Sigmoid colon (tissue), 7 donors: Measurements from ENCODE around the gene CELA3A. TPM values are rescaled to one million over a fixed set of nuclear protein-coding genes. Genes with fewer than 3 reads are reported as not detected.

Experiments used
- DNase-seq: peaks from one replicate; pipeline ENCODE4 v3.0.0-alpha.2; 2019
- H3K27ac ChIP-seq, 4 donors: fragments of 200-600 bp; sonication (generic); one replicate each; pipeline ENCODE4 v1.5.1; 2016 to 2019; ENCODE audit warnings: mild to moderate bottlenecking in 1 of 4
- H3K27me3 ChIP-seq, 3 donors: fragments of 200-600 bp; sonication (generic); one replicate each; pipeline ENCODE4 v1.5.1; 2019; ENCODE audit warnings: mild to moderate bottlenecking in 1 of 3
- H3K36me3 ChIP-seq, 4 donors: fragments of 200-600 bp; sonication (generic); one replicate each; pipeline ENCODE4 v1.5.1; 2016 to 2019
- H3K4me1 ChIP-seq, 4 donors: fragments of 200-600 bp; sonication (generic); one replicate each; pipeline ENCODE4 v1.5.1; 2017 to 2019
- H3K4me3 ChIP-seq, 4 donors: fragments of 200-600 bp; sonication (generic); one replicate each; pipeline ENCODE4 v1.5.1; 2017 to 2019; ENCODE audit warnings: mild to moderate bottlenecking in 2 of 4, moderate library complexity in 1 of 4
- H3K9me3 ChIP-seq, 4 donors: fragments of 200-600 bp in 3 of 4; sonication (generic) in 3 of 4; one replicate each; pipeline versions ENCODE4 v1.5.1 to v1.6.1; 2013 to 2019
- CTCF ChIP-seq, 4 experiments: fragments of 450-650 bp in 3 of 4; fragments of 200-600 bp in 1 of 4; IDR thresholded peaks; one replicate each; pipeline ENCODE4 v1.5.1; 2016 to 2019; ENCODE audit warnings: antibody characterized with exemption in 4 of 4, mild to moderate bottlenecking in 3 of 4, moderate library complexity in 2 of 4
- EP300 ChIP-seq, 4 donors: sonication (generic); formaldehyde crosslinking; IDR thresholded peaks; one replicate each; pipeline ENCODE4 v1.6.1; 2017; ENCODE audit warnings: antibody characterized with exemption in 4 of 4
- POLR2A ChIP-seq, 2 donors: fragments of 450-650 bp; IDR thresholded peaks; one replicate each; pipeline ENCODE4 v1.6.1; 2016; ENCODE audit warnings: antibody characterized with exemption in 2 of 2, mild to moderate bottlenecking in 2 of 2, moderate library complexity in 2 of 2
- POLR2AphosphoS5 ChIP-seq, 4 donors: sonication (generic); formaldehyde crosslinking; IDR thresholded peaks; one replicate each; pipeline ENCODE4 v1.6.1; 2017; ENCODE audit warnings: antibody characterized with exemption in 4 of 4
- WGBS, 2 donors: extraction: QIAGEN DNeasy Blood & Tissue Kit; methylation state at CpG; one replicate each; pipeline ENCODE4 v1.1.7; 2013; 5-methylcytosine and 5-hydroxymethylcytosine counted together
- intact Hi-C: fragments of 100-400 bp; cut with DNase I; formaldehyde crosslinking; loops from one replicate; pipeline ENCODE4 v1.15.1; 2023
- polyA plus RNA-seq, 3 donors: library from polyadenylated mRNA; stranded (reverse); fragments of 200-250 nt; gene quantifications; one replicate each; pipeline ENCODE4 v1.2.3, GENCODE V29; 2013
- total RNA-seq, 4 donors: library from RNA; depleted of rRNA; stranded (reverse); fragments of >200 nt; gene quantifications; one replicate each; pipeline ENCODE4 v1.1.0, GENCODE V29; 2016
- donor health status: healthy with polysubstance abuse.
- donor health status: Bipolar disorder and iron deficiency.
- donor health status: healthy.

Gene CELA3A
- total and polyA plus RNA-seq, 7 donors: 0.54 to 13.8 (median 6.0) TPM; not detected in 4

GRCh38 chr1:22018583-22019559 is 17.4 kb downstream of the CELA3A start:
- no peak for TF ChIP-seq POLR2AphosphoS5 (IDR thresholded peaks at IDR 0.05)
- no peak for TF ChIP-seq CTCF (IDR thresholded peaks at IDR 0.05)
- no peak for TF ChIP-seq EP300 (IDR thresholded peaks at IDR 0.05)
- no peak for TF ChIP-seq POLR2A (IDR thresholded peaks at IDR 0.05)
- 60 to 72% methylated on average over 10 of the region's 10 CpGs for WGBS, 2 donors
- no peaks in the 10 kb centered on the region for H3K9me3 ChIP-seq
- peak; percentile 71 for DNase-seq
- H3K4me3 ChIP-seq: no peak overlapping the region
- H3K4me1 ChIP-seq: peaks cover 0 to 1% (median under 1%) of the 10 kb centered on the region in 4 donors
- no peaks in the 10 kb centered on the region for H3K36me3 ChIP-seq
- intact Hi-C loops: no loop called here
- H3K27me3 ChIP-seq: no peaks in the 10 kb centered on the region
- H3K27ac ChIP-seq: peak overlapping the region in 2 of 4 donors; percentile 21 to 27

- no peak for DNase-seq
- Histone ChIP-seq H3K27ac (no peak overlapping the region), H3K9me3 (no peaks in the 10 kb centered on the region), H3K36me3 (no peaks in the 10 kb centered on the region), H3K27me3 (no peaks in the 10 kb centered on the region), H3K4me1 (peaks cover 0 to 14% (median 7%) of the 10 kb centered on the region in 4 donors), H3K4me3 (no peak overlapping the region)
- WGBS, 2 donors: 95% methylated on average over 6 of the region's 6 CpGs
- intact Hi-C loops: no loop called here
- TF ChIP-seq POLR2A (IDR thresholded peaks at IDR 0.05) (no peak), EP300 (IDR thresholded peaks at IDR 0.05) (no peak), POLR2AphosphoS5 (IDR thresholded peaks at IDR 0.05) (no peak), CTCF (IDR thresholded peaks at IDR 0.05) (no peak)
Measured at GRCh38 chr1:22021061-22021460, 19.6 kb downstream of the CELA3A start.

- Histone ChIP-seq H3K4me3 (peak overlapping the region; percentile 89 to 98 (median 96)), H3K4me1 (peaks cover 0 to 22% (median 12%) of the 10 kb centered on the region in 4 donors), H3K27me3 (no peaks in the 10 kb centered on the region), H3K9me3 (no peaks in the 10 kb centered on the region), H3K27ac (peak overlapping the region; percentile 99 to 100 (median 99)), H3K36me3 (no peaks in the 10 kb centered on the region)
- TF ChIP-seq POLR2A (IDR thresholded peaks at IDR 0.05): no peak
- peak in 1 of 4 donors; percentile 3 for TF ChIP-seq POLR2AphosphoS5 (IDR thresholded peaks at IDR 0.05)
- 3% methylated on average over 33 of the region's 33 CpGs for WGBS, 2 donors
- intact Hi-C loops: loop anchor here (5.0 kb wide), 1 partner anchor 242 kb away; the partner anchor contains the start of gene USP48
- peak; percentile 82 for DNase-seq
Measured at GRCh38 chr1:22024485-22025367, 23.3 kb downstream of the CELA3A start.

GRCh38 chr1:22025368-22026155 is 24.1 kb downstream of the CELA3A start:
- Histone ChIP-seq H3K27me3 (no peaks in the 10 kb centered on the region), H3K9me3 (no peaks in the 10 kb centered on the region), H3K4me3 (peak overlapping the region; percentile 89 to 98 (median 96)), H3K36me3 (no peaks in the 10 kb centered on the region), H3K27ac (peak overlapping the region; percentile 99 to 100 (median 99)), H3K4me1 (peaks cover 0 to 29% (median 12%) of the 10 kb centered on the region in 4 donors)
- intact Hi-C loops: loop anchor here (5.0 kb wide), 1 partner anchor 243 kb away; the partner anchor contains the start of gene USP48
- 0 to 1% methylated on average over 42 of the region's 42 CpGs for WGBS, 2 donors
- DNase-seq: peak; percentile 93
- TF ChIP-seq POLR2A (IDR thresholded peaks at IDR 0.05): peak; percentile 93 to 96
- TF ChIP-seq CTCF (IDR thresholded peaks at IDR 0.05): no peak
- TF ChIP-seq POLR2AphosphoS5 (IDR thresholded peaks at IDR 0.05): peak; percentile 82 to 99 (median 97)
